ENCODE data around the gene MYO3B.

Gene MYO3B

DNA sequence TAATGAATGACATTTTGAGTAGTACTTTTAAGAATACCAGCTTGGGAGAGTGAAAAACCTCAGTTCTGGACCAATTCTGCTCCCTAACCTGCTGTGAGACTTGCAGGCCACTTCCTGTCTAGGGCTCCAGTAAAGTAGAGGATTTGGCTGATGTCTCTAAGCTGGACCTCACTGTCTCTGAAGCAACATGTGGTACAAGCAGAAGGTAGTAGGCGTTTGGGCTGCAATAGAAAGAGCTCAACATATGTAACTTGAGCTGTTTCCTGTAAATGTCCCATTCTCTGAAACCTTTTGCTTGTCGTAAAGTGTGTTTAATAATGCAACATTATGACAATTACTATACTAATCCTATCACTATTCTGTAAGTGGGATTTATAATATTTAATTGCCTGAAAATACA lies 213.1 kb downstream of the MYO3B start:
- ChIA-PET CTCF (interaction anchor here (1.4 to 3.5 kb wide), 3 partner anchors 10 to 18 kb away, joined by 3 to 22 read pairs (median 6); no protein-coding TSS in a partner anchor), POLR2A (no interaction called here)
- DNase-seq (ENCODE audit: extremely low spot score): no peak
- TF ChIP-seq, protein P1, sequence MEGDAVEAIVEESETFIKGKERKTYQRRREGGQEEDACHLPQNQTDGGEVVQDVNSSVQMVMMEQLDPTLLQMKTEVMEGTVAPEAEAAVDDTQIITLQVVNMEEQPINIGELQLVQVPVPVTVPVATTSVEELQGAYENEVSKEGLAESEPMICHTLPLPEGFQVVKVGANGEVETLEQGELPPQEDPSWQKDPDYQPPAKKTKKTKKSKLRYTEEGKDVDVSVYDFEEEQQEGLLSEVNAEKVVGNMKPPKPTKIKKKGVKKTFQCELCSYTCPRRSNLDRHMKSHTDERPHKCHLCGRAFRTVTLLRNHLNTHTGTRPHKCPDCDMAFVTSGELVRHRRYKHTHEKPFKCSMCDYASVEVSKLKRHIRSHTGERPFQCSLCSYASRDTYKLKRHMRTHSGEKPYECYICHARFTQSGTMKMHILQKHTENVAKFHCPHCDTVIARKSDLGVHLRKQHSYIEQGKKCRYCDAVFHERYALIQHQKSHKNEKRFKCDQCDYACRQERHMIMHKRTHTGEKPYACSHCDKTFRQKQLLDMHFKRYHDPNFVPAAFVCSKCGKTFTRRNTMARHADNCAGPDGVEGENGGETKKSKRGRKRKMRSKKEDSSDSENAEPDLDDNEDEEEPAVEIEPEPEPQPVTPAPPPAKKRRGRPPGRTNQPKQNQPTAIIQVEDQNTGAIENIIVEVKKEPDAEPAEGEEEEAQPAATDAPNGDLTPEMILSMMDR (IDR thresholded peaks at IDR 0.05; ENCODE audit: control extremely low read depth, extremely low read depth, low read depth, missing control alignments): no peak

DNA sequence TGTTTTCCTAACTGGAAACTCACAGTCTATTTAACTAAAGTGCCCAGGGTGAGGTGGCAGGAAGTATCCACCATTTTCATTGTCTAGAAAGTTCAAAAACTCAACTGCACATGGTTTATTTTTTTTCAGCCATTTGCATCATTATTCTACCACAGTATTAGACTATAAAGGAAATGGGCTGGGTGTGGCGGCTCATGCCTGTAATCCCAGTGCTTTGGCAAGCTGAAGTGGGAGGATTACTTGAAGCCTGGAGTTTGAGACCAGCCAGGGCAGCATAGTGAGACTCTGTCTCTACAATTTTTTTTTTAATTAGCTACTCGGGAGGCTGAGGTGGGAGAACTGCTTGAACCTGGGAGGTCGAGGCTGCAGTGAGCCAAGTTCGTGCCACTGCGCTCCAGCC lies 213.8 kb downstream of the MYO3B start:
- no peak for DNase-seq (ENCODE audit: extremely low spot score)
- ChIA-PET CTCF (interaction anchor here (1.4 to 3.5 kb wide), 3 partner anchors 10 to 17 kb away, joined by 3 to 22 read pairs (median 6); no protein-coding TSS in a partner anchor), POLR2A (no interaction called here)
- TF ChIP-seq, protein P1 (IDR thresholded peaks at IDR 0.05; ENCODE audit: control extremely low read depth, extremely low read depth, low read depth, missing control alignments): no peak

DNA sequence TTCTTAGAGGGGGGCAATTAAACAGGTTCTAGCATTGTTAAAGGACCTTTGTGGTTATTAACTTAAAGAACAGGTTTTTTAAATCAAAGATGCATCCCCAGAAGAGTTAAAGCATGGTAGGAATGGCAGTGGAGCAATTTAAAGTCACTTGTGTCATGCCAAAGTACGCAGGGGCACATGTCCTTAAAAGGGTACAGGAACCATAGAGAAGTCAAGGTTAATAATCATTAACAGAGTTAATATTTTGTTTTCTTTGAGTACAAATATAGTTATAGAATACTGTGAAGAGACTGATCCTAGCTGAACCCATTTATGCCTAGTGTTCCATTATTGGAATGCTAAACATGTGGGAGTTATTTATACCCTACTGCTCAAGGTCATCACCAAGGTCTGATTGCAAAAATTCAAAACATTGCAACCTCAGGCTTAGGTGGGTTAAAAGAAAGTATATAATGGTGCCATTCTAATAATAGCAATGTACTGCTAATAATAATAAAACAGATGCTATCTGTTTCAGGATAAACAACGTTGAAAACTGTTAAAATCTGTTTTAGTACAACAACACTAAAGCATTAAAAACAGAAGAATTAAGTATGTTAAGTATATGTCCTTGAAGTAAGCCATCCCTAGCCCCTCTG lies 216.0 kb downstream of the MYO3B start:
- DNase-seq (ENCODE audit: extremely low spot score): no peak
- POLR2A ChIA-PET: no interaction called here
- TF ChIP-seq, protein P1 (IDR thresholded peaks at IDR 0.05; ENCODE audit: control extremely low read depth, extremely low read depth, low read depth, missing control alignments): no peak
- CTCF ChIA-PET: interaction anchor here (1.2 kb wide), 1 partner anchor 18 kb away, joined by 3 read pairs; no protein-coding TSS in a partner anchor

DNA sequence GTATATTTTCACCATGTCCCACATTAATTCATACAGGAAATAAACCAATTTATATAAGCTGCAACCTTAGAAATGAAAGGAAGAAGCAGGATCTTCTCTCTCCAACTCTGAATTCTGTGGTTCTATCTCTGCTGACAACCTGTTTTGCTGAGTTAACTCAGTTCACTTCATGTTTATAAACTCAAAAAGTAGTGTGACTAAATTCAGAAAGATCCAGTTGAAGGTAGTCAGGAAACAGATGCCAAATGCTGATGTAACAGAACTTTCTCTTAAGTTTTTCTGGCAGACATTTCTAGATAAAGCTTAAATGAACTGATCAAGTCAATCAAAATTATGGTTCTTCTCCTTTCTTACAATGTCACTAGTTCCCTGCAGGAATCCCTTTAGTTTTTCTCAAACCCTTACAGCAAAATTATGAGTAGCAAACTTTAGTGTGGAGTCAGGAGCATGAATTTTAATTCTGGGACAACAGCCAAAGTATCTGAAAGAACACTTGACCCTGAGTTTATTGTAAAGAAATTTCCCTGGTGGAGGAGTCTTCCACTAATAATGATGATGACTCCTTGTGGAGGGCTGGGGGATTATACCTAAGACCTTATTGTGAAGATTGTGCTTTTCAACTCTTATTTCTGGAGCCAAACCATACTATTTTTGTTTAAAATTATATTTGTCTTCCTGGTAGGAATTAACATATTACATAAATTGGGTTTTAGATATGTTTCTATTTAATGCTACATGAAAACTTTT lies 216.9 kb downstream of the MYO3B start:
- CTCF ChIA-PET: interaction anchor here (4.4 kb wide), 1 partner anchor 14 kb away, joined by 33 read pairs; no protein-coding TSS in a partner anchor
- POLR2A ChIA-PET: no interaction called here
- TF ChIP-seq, protein P1 (IDR thresholded peaks at IDR 0.05; ENCODE audit: control extremely low read depth, extremely low read depth, low read depth, missing control alignments): no peak
- DNase-seq (ENCODE audit: extremely low spot score): no peak

DNA sequence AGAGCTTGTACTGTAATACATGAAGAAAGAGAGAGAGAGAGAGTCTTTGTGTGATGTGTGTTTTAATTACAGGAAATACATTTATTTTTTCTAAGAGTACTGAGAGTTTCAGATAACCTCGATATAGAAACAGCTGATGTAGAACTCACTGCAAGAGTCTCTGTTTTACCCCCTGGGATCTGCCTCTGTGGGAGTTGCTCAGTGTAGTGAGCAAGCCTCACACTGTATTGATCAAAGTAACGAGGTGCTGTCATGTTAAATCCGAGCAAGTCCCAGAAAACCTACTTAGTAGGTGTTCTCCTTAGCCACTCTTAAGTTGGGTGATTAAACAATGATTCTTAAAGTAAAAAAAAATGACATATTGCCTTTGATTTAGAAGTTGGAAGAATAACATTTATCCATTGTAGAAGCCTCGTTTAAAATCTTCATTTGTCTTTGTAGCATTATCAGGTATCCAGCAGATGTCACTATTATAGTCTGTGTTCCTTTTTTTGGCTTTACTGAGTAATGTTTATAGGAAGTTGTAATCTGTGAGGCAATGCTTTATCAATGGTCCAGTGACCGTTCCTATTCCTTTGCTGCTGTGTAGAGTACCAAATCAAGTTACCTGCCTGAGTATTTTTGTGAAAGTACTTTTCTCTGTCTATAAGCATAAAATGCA lies 219.0 kb downstream of the MYO3B start:
- POLR2A ChIA-PET: no interaction called here
- TF ChIP-seq, protein P1 (IDR thresholded peaks at IDR 0.05; ENCODE audit: control extremely low read depth, extremely low read depth, low read depth, missing control alignments): peak; percentile 45
- CTCF ChIA-PET: interaction anchor here (1.1 to 4.4 kb wide), 3 partner anchors 12 to 413 kb away, joined by 3 to 33 read pairs (median 7); no protein-coding TSS in a partner anchor
- no peak for DNase-seq (ENCODE audit: extremely low spot score)

DNA sequence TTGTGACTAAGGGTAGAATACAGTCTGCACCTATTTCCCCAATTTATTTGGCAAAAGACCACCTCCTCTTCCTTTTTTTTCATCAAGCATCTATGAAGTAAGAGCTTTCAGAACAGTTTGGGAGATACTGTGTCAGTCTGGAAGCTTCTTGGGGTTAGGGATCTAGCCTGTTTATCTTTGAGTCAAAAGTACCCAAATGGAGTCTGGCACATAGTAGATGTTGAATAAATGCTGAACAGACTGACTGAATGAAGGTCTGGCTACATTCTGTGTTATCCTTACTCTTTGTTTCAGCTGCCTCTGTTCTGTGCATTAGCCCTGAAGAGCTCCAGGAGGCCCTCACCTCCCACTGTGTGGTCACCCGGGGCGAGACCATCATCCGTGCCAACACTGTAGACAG lies 223.2 kb downstream of the MYO3B start:
- TF ChIP-seq, protein P1 (IDR thresholded peaks at IDR 0.05; ENCODE audit: control extremely low read depth, extremely low read depth, low read depth, missing control alignments): no peak
- ChIA-PET CTCF (interaction anchor here (1.3 to 1.7 kb wide), 2 partner anchors 8 to 10 kb away, joined by 4 to 6 read pairs; no protein-coding TSS in a partner anchor), POLR2A (no interaction called here)
- no peak for DNase-seq (ENCODE audit: extremely low spot score)
